Uterus (tissue), 2 donors: ENCODE measurements around the gene MSMB.

Source experiments
- CTCF ChIP-seq, 4 experiments: fragments of 200-600 bp in 2 of 4; fragments of 450-650 bp in 2 of 4; sonication (generic) in 2 of 4; IDR thresholded peaks; one replicate each; pipeline ENCODE4 v1.5.1; 2016 to 2019; ENCODE audit warnings: antibody characterized with exemption in 4 of 4, mild to moderate bottlenecking in 2 of 4, moderate library complexity in 1 of 4
- POLR2A ChIP-seq, 2 donors: fragments of 450-650 bp; IDR thresholded peaks; one replicate each; pipeline ENCODE4 v1.6.1; 2016; ENCODE audit warnings: antibody characterized with exemption in 2 of 2, mild to moderate bottlenecking in 1 of 2, moderate library complexity in 1 of 2

GRCh38 chr10:46014206-46014605 is 31.9 kb downstream of the MSMB start:
- TF ChIP-seq CTCF (IDR thresholded peaks at IDR 0.05) (no peak), POLR2A (IDR thresholded peaks at IDR 0.05) (no peak)
